DND-41 (cell line): ENCODE results near the gene TACR1.

Experiments used
- CTCF ChIP-seq: IDR thresholded peaks from 2 replicates; pipeline ENCODE4 v1.5.1; 2012; ENCODE audit warnings: borderline replicate concordance, low read length, moderate library complexity, mild to moderate bottlenecking; ENCODE audit not compliant: poor library complexity, severe bottlenecking; ENCODE audit errors: extremely low read depth
- EZH2 ChIP-seq: IDR thresholded peaks from 3 replicates; pipeline ENCODE4 v1.6.1; 2012; ENCODE audit warnings: borderline replicate concordance, low read depth, mild to moderate bottlenecking, moderate library complexity, low read length, inconsistent platforms; ENCODE audit not compliant: severe bottlenecking

- TF ChIP-seq EZH2 (no peak), CTCF (peak; percentile 63)
These were observed 42.4 kb upstream of the TACR1 start for GRCh38 chr2:75241696-75242095.
